Esophagus muscularis mucosa (tissue), 3 donors: Measurements from ENCODE around the gene MYCN.

ENCODE experiments used
- CTCF ChIP-seq, 3 experiments: fragments of 200-600 bp in 2 of 3; fragments of 450-650 bp in 1 of 3; sonication (generic) in 2 of 3; IDR thresholded peaks; one replicate each; pipeline ENCODE4 v1.5.1; 2017 to 2019; ENCODE audit warnings: antibody characterized with exemption in 3 of 3, mild to moderate bottlenecking in 2 of 3, moderate library complexity in 1 of 3
- POLR2A ChIP-seq: fragments of 450-650 bp; IDR thresholded peaks from one replicate; pipeline ENCODE4 v1.6.1; 2017; ENCODE audit warnings: antibody characterized with exemption, moderate library complexity, mild to moderate bottlenecking, low read depth

- no peak for TF ChIP-seq CTCF (IDR thresholded peaks at IDR 0.05)
- no peak for TF ChIP-seq POLR2A
These were observed 27.2 kb upstream of the MYCN start for GRCh38 chr2:15913146-15913545.
